Pancreas (tissue), 10 donors: ENCODE data around the gene MAGEB4. TPM values are rescaled to one million over a fixed set of nuclear protein-coding genes. Genes with fewer than 3 reads are reported as not detected.
"Not testable (repeated sequence)": the region's sequence is repeated elsewhere in the genome, so short reads cannot be mapped to it uniquely, and the experiment has no call there.

Experiments used
- ATAC-seq, 4 donors: fragments of 200-7000 bp; cut with Tn5 transposase; one replicate each; pipeline versions ENCODE4 v1.8.0 to v1.9.1; 2020; ENCODE audit warnings: mild to moderate bottlenecking in 4 of 4, moderate library complexity in 4 of 4
- DNase-seq, 6 donors: peaks; one replicate each; pipeline ENCODE4 v3.0.0-alpha.2; 2020
- FAIRE-seq: peaks from 2 replicates; lab custom pipeline; 2012; peaks lifted over from hg19 to GRCh38; lab: Jason Lieb, UNC
- H3K27ac ChIP-seq, 4 donors: fragments of 200-600 bp; sonication (generic); 1 replicate in 3 of 4; 2 replicates in 1 of 4; pipeline versions ENCODE4 v1.5.0 to v1.8.0; 2020
- H3K27me3 ChIP-seq, 4 donors: fragments of 200-600 bp; one replicate each; pipeline ENCODE4 v1.8.0; 2021
- H3K36me3 ChIP-seq, 3 donors: fragments of 200-600 bp; sonication (generic) in 1 of 3; one replicate each; pipeline versions ENCODE4 v1.5.0 to v1.8.0; 2020 to 2021
- H3K4me1 ChIP-seq, 3 donors: fragments of 200-600 bp; one replicate each; pipeline ENCODE4 v1.8.0; 2021
- H3K4me3 ChIP-seq, 4 donors: fragments of 200-600 bp; sonication (generic) in 2 of 4; one replicate each; pipeline versions ENCODE4 v1.5.0 to v1.8.0; 2020 to 2021
- H3K9me3 ChIP-seq, 4 donors: fragments of 200-600 bp; one replicate each; pipeline ENCODE4 v1.8.0; 2021
- CTCF ChIP-seq, 4 donors: fragments of 200-600 bp; sonication (generic) in 3 of 4; IDR thresholded peaks; one replicate each; pipeline versions ENCODE4 v1.5.0 to v1.8.0; 2021; ENCODE audit warnings: antibody characterized with exemption in 4 of 4
- WGBS, 2 donors: extraction: QIAGEN DNeasy Blood & Tissue Kit; methylation state at CpG; one replicate each; pipeline ENCODE4 v1.1.7; 2013; 5-methylcytosine and 5-hydroxymethylcytosine counted together
- intact Hi-C, 3 donors: fragments of 100-400 bp; cut with DNase I; formaldehyde crosslinking; loops; one replicate each; pipeline versions ENCODE4 v1.11.1 to v1.14.2; 2022
- polyA plus RNA-seq, 2 donors: library from polyadenylated mRNA; stranded (reverse); fragments of 200-250 nt; gene quantifications; one replicate each; pipeline ENCODE4 v1.2.3, GENCODE V29; 2013
- total RNA-seq, 6 donors: library from RNA; stranded (reverse); fragmentation: NEBNext Ultra II Directional in 4 of 6; extraction: Animal tissue kit (Norgen Biotek cat#: 25700) in 4 of 6; gene quantifications; one replicate each; pipeline versions ENCODE4 v1.2.1 to v1.2.4, GENCODE V29; 2021 to 2023
- donor health status: healthy with polysubstance abuse.
- donor health status: DM: no; HTN: no; CAD: no; lungs with moderate emphysema.
- donor health status: DM: no; HTN: no; CAD: no.
- donor health status: control.
- donor health status: control.
- donor health status: Bipolar disorder and iron deficiency.
- donor health status: DM: yes; HTN: yes; CAD: no.
- donor health status: DM: no; HTN: no; CAD: no.
- donor health status: DM: no; HTN: no; CAD: no.
- donor health status: DM: yes; HTN: yes; CAD: no.

Gene MAGEB4
- total RNA-seq (not detected), polyA plus RNA-seq (not detected)

DNA sequence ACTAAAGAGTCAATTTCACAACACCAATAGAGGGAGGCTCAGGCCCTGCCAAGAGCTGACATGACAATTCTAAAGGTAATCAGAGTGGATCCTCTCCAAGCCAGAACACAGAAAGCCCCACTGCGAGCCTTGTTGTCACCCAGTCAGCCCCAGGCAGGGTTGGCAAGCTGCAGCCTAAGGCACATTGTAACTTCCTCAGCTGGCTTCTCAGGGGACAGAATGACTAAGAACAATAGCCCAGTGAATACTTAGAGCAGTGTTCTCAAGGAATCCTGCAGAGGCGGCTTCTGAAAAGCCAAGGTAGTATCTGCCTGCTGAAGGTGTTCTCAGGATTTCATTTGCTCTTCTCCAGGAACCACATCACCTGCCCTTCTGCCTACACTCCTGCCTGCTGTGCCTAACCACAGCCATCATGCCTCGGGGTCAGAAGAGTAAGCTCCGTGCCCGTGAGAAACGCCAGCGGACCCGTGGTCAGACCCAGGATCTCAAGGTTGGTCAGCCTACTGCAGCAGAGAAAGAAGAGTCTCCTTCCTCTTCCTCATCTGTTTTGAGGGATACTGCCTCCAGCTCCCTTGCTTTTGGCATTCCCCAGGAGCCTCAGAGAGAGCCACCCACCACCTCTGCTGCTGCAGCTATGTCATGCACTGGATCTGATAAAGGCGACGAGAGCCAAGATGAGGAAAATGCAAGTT lies at the start of gene MAGEB4:
Gene MAGEB4 (plus strand): TSS at position 277 of the 692 bp plus-strand sequence. CDS start 136 bp downstream, at position 413.
- intact Hi-C loops, result no loop called here
- ATAC-seq (no peak), FAIRE-seq (no peak), DNase-seq (no peak)
- no peak for TF ChIP-seq CTCF (IDR thresholded peaks at IDR 0.05)
- Histone ChIP-seq H3K4me3 (no peak within 1 kb of the TSS), H3K27me3 (peaks cover 0 to 3% (median 1%) of the 10 kb centered on the region in 4 donors), H3K27ac (no peak within 1 kb of the TSS), H3K9me3 (no peaks in the 10 kb centered on the region), H3K36me3 (no peaks in the 10 kb centered on the region), H3K4me1 (no peaks in the 10 kb centered on the region)
- WGBS, 2 donors, result 75 to 78% methylated on average over 10 of the region's 10 CpGs

GRCh38 chrX:30193910-30194309 lies 47.9 kb upstream of the MAGEB4 start:
- FAIRE-seq, result peak; percentile 56
- intact Hi-C loops, ATAC-seq, H3K4me1 ChIP-seq, DNase-seq, H3K4me3 ChIP-seq, H3K27me3 ChIP-seq, H3K9me3 ChIP-seq, H3K36me3 ChIP-seq, H3K27ac ChIP-seq: not testable (repeated sequence)
- 50 to 52% methylated on average over 6 of the region's 6 CpGs for WGBS, 2 donors

GRCh38 chrX:30196322-30196721 lies 45.5 kb upstream of the MAGEB4 start:
- intact Hi-C loops, result no loop called here
- Histone ChIP-seq H3K4me1 (no peaks in the 10 kb centered on the region), H3K27me3 (peaks cover 0 to 7% (median 0%) of the 10 kb centered on the region in 4 donors), H3K9me3 (no peaks in the 10 kb centered on the region), H3K4me3 (no peak overlapping the region), H3K27ac (no peak overlapping the region), H3K36me3 (no peaks in the 10 kb centered on the region)
- FAIRE-seq (peak; percentile 32), ATAC-seq (no peak), DNase-seq (no peak)
- WGBS, 2 donors, result 3 to 10% methylated on average over 1 of the region's 1 CpG
- TF ChIP-seq CTCF (IDR thresholded peaks at IDR 0.05), result no peak

DNA sequence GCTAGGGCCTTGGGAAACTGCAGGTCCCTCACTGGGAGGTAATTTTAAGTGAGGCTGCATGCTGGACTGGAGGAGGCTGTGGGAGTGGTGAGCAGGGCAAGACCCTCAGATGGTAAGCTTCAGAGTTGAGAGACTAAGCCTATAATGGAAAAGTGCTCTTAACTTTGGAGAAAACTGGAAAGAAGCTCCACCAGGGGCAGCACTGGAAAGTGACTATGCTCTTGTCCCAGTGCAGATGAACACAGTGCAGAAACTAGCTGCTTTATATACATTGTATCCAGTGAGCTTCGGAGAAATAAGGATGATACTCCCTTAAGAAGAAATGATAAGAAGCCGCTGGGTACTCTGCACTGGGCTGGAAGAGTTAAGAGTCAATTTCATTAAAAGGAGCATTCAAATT lies 29.6 kb upstream of the MAGEB4 start:
- FAIRE-seq (no peak), DNase-seq (no peak), ATAC-seq (no peak)
- no peak overlapping the region for H3K27ac ChIP-seq
- no peak for TF ChIP-seq CTCF (IDR thresholded peaks at IDR 0.05)
- no peaks in the 10 kb centered on the region for H3K9me3 ChIP-seq
- intact Hi-C loops, result no loop called here
- 74 to 83% methylated on average over 2 of the region's 2 CpGs for WGBS, 2 donors
- peaks cover 0 to 3% (median 0%) of the 10 kb centered on the region in 4 donors for H3K27me3 ChIP-seq
- no peaks in the 10 kb centered on the region for H3K4me1 ChIP-seq
- no peaks in the 10 kb centered on the region for H3K36me3 ChIP-seq
- no peak overlapping the region for H3K4me3 ChIP-seq

DNA sequence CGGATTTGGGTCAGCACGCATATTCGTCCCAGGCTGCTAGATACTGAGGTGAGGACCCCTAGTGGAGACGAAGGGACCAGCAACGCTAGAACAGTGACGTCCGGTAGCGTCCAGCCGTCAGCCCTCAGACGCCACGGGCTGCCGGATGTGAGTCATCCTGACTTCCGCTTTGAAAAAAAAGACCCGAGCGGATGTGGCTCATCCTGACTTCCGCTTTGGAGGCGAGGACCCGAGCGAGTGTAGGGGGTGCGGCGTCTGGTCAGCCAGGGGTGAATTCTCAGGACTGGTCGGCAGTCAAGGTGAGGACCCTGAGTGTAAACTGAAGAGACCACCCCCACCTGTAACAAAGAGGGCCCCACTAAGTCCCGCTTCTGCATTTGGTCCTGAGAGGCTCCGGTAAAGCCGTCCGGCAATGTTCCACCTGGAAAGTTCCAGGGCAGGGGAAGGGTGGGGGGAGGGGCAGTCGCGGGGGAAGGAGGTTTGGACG lies 26.4 kb upstream of the MAGEB4 start, which contains the start of gene MAGEB2:
Gene MAGEB2 (plus strand): TSS at position 207 of the 487 bp plus-strand sequence. CDS start 3,018 bp downstream, outside the sequence.
- 76 to 90% methylated on average over 29 of the region's 29 CpGs for WGBS, 2 donors
- intact Hi-C loops, result no loop called here

More for the DNA sequence above, 26.4 kb upstream of the MAGEB4 start, which contains the start of gene MAGEB2:
- no peak for FAIRE-seq
- Histone ChIP-seq H3K9me3 (no peaks in the 10 kb centered on the region), H3K4me3 (no peak within 1 kb of the TSS), H3K27me3 (peaks cover 0 to 3% (median 0%) of the 10 kb centered on the region in 4 donors), H3K4me1 (no peaks in the 10 kb centered on the region), H3K27ac (no peak within 1 kb of the TSS), H3K36me3 (no peaks in the 10 kb centered on the region)
- no peak for ATAC-seq
- no peak for TF ChIP-seq CTCF (IDR thresholded peaks at IDR 0.05)
- DNase-seq, result no peak
